HEK293 (cell line): Measurements from ENCODE around the gene MAMDC2.

ENCODE experiments used
- CTCF ChIA-PET: fragments of 350-600 bp; formaldehyde crosslinking; extraction: SDS; loops from one replicate; lab custom pipeline; 2021; ENCODE audit warnings: antibody characterized with exemption; lab: Yijun Ruan, JAX
- POLR2A ChIA-PET: fragments of 300-600 bp; formaldehyde crosslinking; extraction: SDS; loops from one replicate; lab custom pipeline; 2020; ENCODE audit warnings: antibody characterized with exemption, inconsistent platforms; lab: Yijun Ruan, JAX
- H3K27ac ChIP-seq: fragments of 200-500 bp; sonication (Bioruptor generic); 2 replicates; pipeline ENCODE4 v1.5.1; 2014; ENCODE audit warnings: low read depth, low read length, control low read depth, inconsistent platforms; ENCODE audit errors: extremely low read depth
- H3K36me3 ChIP-seq, 2 experiments: fragments of 200-500 bp in 1 of 2; sonication (Bioruptor generic) in 1 of 2; 1 replicate in 1 of 2; 2 replicates in 1 of 2; pipeline ENCODE4 v1.5.1; 2014 to 2017; ENCODE audit warnings: inconsistent platforms in 2 of 2, low read length in 2 of 2; ENCODE audit not compliant: control insufficient read depth in 2 of 2, insufficient read depth in 1 of 2
- H3K4me1 ChIP-seq: fragments of 200-500 bp; sonication (Bioruptor generic); 2 replicates; pipeline ENCODE4 v1.5.1; 2014; ENCODE audit warnings: mild to moderate bottlenecking, low read length, inconsistent platforms; ENCODE audit not compliant: control insufficient read depth, insufficient read depth
- H3K4me3 ChIP-seq: 2 replicates; pipeline ENCODE4 v1.5.1; 2011; ENCODE audit warnings: low read depth, mild to moderate bottlenecking, control low read depth, low read length, moderate library complexity
- H3K9me3 ChIP-seq: fragments of 200-500 bp; sonication (Bioruptor generic); 2 replicates; pipeline ENCODE4 v1.5.1; 2014; ENCODE audit warnings: low read depth, low read length, inconsistent platforms; ENCODE audit not compliant: control insufficient read depth, insufficient read depth
- HOXC10 ChIP-seq: sonication (generic); formaldehyde crosslinking; IDR thresholded peaks from 2 replicates; pipeline ENCODE4 v1.8.1; 2023; ENCODE audit warnings: mild to moderate bottlenecking, missing genetic modification reagents
- KLF9 ChIP-seq: fragments of 450-650 bp; formaldehyde crosslinking; IDR thresholded peaks from 2 replicates; pipeline ENCODE4 v1.5.1; 2016; ENCODE audit warnings: missing biosample characterization, missing genetic modification characterization, low read depth
- YY1 ChIP-seq: fragments of 450-650 bp; formaldehyde crosslinking; IDR thresholded peaks from 2 replicates; pipeline ENCODE4 v1.5.1; 2018; ENCODE audit warnings: missing biosample characterization, missing genetic modification characterization
- ZNF248 ChIP-seq: fragments of 450-650 bp; formaldehyde crosslinking; IDR thresholded peaks from 2 replicates; pipeline ENCODE4 v1.5.1; 2017; ENCODE audit warnings: missing biosample characterization, missing genetic modification characterization
- ZNF274 ChIP-seq, 2 experiments: fragments of 200-500 bp in 1 of 2; fragments of 450-650 bp in 1 of 2; sonication (Bioruptor generic) in 1 of 2; formaldehyde crosslinking in 1 of 2; IDR thresholded peaks; 2 replicates each; pipeline versions ENCODE4 v1.5.1 to v1.6.1; 2014 to 2016; ENCODE audit warnings: borderline replicate concordance in 1 of 2, inconsistent platforms in 1 of 2, low read length in 1 of 2, missing biosample characterization in 1 of 2, missing genetic modification characterization in 1 of 2
- ZNF555 ChIP-seq: fragments of 450-650 bp; formaldehyde crosslinking; conservative IDR thresholded peaks from 2 replicates; pipeline ENCODE4 v1.5.1; 2017; ENCODE audit warnings: missing biosample characterization, mild to moderate bottlenecking, missing genetic modification characterization, inconsistent platforms
- ZNF558 ChIP-seq: fragments of 450-650 bp; formaldehyde crosslinking; IDR thresholded peaks from 2 replicates; pipeline ENCODE4 v1.5.1; 2016; ENCODE audit warnings: missing biosample characterization, missing genetic modification characterization
- ZNF776 ChIP-seq: fragments of 450-650 bp; formaldehyde crosslinking; IDR thresholded peaks from 2 replicates; pipeline ENCODE4 v1.5.0; 2017; ENCODE audit warnings: missing biosample characterization, missing genetic modification characterization, borderline replicate concordance
- ZSCAN30 ChIP-seq: fragments of 450-650 bp; IDR thresholded peaks from 2 replicates; pipeline ENCODE4 v1.5.1; 2018; ENCODE audit warnings: missing biosample characterization, mild to moderate bottlenecking, missing genetic modification characterization, moderate library complexity
- TF ChIP-seq, protein P1 (sequence below): fragments of 450-650 bp; formaldehyde crosslinking; IDR thresholded peaks from 2 replicates; pipeline ENCODE4 v1.5.1; 2016; ENCODE audit warnings: missing biosample characterization, missing genetic modification characterization
- TF ChIP-seq, protein P2 (sequence below): fragments of 450-650 bp; formaldehyde crosslinking; IDR thresholded peaks from 2 replicates; pipeline ENCODE4 v1.5.0; 2017; ENCODE audit warnings: missing biosample characterization, missing genetic modification characterization, borderline replicate concordance
- TF ChIP-seq, protein P3 (sequence below): fragments of 450-650 bp; formaldehyde crosslinking; IDR thresholded peaks from 2 replicates; pipeline ENCODE4 v1.5.1; 2016; ENCODE audit warnings: missing biosample characterization, missing genetic modification characterization
- TF ChIP-seq, protein P4 (sequence below): fragments of 450-650 bp; formaldehyde crosslinking; IDR thresholded peaks from 2 replicates; pipeline ENCODE4 v1.5.1; 2017; ENCODE audit warnings: missing biosample characterization, missing genetic modification characterization
- TF ChIP-seq, protein P5 (sequence below): fragments of 450-650 bp; formaldehyde crosslinking; IDR thresholded peaks from 2 replicates; pipeline ENCODE4 v1.5.1; 2016; ENCODE audit warnings: missing biosample characterization, missing genetic modification characterization

Gene MAMDC2

DNA sequence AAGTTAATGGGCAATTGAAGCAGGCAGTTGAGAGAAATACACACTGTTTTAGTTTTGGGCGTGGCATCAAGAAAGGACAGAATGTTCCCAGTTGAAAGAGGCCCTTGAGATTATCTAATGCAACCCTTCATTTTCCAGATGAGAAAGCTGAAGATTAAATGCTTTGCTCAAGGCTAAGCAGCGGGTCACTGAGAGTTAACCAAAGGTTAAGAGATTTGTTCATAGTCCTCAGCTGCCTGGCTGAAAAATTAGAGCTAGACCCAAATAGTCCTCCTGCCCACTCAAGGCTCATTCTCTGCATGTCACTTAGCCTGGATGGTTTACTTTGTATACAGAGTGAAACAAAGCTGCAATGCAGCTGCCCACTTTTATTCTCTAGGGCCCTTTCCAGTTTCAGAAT lies 46.7 kb upstream of the MAMDC2 start:
- TF ChIP-seq, protein P1, sequence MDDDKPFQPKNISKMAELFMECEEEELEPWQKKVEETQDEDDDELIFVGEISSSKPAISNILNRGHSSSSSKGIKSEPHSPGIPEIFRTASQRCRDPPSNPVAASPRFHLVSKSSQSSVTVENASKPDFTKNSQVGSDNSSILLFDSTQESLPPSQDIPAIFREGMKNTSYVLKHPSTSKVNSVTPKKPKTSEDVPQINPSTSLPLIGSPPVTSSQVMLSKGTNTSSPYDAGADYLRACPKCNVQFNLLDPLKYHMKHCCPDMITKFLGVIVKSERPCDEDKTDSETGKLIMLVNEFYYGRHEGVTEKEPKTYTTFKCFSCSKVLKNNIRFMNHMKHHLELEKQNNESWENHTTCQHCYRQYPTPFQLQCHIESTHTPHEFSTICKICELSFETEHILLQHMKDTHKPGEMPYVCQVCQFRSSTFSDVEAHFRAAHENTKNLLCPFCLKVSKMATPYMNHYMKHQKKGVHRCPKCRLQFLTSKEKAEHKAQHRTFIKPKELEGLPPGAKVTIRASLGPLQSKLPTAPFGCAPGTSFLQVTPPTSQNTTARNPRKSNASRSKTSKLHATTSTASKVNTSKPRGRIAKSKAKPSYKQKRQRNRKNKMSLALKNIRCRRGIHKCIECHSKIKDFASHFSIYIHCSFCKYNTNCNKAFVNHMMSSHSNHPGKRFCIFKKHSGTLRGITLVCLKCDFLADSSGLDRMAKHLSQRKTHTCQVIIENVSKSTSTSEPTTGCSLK (tag by site-specific recombination): no peak
- POLR2A ChIA-PET: no interaction called here
- H3K36me3 ChIP-seq: no peaks in the 10 kb centered on the region
- H3K27ac ChIP-seq: no peak overlapping the region
- CTCF ChIA-PET: interaction anchor here (0.7 to 0.9 kb wide), 2 partner anchors 14 to 1625 kb away, joined by 3 to 4 read pairs; no protein-coding TSS in a partner anchor
- no peaks in the 10 kb centered on the region for H3K9me3 ChIP-seq
- no peaks in the 10 kb centered on the region for H3K4me1 ChIP-seq
- no peak overlapping the region for H3K4me3 ChIP-seq

DNA sequence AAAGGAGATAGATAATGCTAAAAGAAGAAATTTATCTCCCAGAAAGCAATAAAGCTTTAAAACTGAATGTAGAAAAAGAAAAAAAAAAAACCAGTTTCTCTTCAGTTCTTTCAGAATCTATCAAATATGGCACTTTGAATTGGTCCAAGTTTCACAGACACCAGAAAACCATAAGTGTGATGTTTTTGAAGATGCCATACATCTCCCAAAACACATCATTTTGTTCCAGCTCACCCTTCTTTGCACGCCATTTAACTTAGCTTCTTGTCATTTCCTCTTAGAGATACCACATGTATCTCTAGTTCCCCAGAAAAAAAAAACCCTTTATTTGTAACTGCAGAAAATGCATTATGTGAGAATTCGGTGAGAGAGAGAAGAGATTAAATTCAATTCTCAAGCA lies 46.1 kb upstream of the MAMDC2 start:
- no peaks in the 10 kb centered on the region for H3K9me3 ChIP-seq
- CTCF ChIA-PET: interaction anchor here (0.7 to 0.9 kb wide), 2 partner anchors 14 to 1625 kb away, joined by 3 to 4 read pairs; no protein-coding TSS in a partner anchor
- no peak overlapping the region for H3K27ac ChIP-seq
- no peaks in the 10 kb centered on the region for H3K4me1 ChIP-seq
- H3K4me3 ChIP-seq: no peak overlapping the region
- H3K36me3 ChIP-seq: no peaks in the 10 kb centered on the region
- POLR2A ChIA-PET: no interaction called here
- TF ChIP-seq ZNF558 (tag by site-specific recombination): no peak
- TF ChIP-seq, protein P2, sequence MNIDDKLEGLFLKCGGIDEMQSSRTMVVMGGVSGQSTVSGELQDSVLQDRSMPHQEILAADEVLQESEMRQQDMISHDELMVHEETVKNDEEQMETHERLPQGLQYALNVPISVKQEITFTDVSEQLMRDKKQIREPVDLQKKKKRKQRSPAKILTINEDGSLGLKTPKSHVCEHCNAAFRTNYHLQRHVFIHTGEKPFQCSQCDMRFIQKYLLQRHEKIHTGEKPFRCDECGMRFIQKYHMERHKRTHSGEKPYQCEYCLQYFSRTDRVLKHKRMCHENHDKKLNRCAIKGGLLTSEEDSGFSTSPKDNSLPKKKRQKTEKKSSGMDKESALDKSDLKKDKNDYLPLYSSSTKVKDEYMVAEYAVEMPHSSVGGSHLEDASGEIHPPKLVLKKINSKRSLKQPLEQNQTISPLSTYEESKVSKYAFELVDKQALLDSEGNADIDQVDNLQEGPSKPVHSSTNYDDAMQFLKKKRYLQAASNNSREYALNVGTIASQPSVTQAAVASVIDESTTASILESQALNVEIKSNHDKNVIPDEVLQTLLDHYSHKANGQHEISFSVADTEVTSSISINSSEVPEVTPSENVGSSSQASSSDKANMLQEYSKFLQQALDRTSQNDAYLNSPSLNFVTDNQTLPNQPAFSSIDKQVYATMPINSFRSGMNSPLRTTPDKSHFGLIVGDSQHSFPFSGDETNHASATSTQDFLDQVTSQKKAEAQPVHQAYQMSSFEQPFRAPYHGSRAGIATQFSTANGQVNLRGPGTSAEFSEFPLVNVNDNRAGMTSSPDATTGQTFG (tag by site-specific recombination): no peak
- no peak for TF ChIP-seq ZNF274 (IDR thresholded peaks at IDR 0.05; ENCODE audit: low read length)
- TF ChIP-seq ZNF274 (tag by site-specific recombination; IDR thresholded peaks at IDR 0.05; ENCODE audit: borderline replicate concordance): no peak
- TF ChIP-seq, protein P3, sequence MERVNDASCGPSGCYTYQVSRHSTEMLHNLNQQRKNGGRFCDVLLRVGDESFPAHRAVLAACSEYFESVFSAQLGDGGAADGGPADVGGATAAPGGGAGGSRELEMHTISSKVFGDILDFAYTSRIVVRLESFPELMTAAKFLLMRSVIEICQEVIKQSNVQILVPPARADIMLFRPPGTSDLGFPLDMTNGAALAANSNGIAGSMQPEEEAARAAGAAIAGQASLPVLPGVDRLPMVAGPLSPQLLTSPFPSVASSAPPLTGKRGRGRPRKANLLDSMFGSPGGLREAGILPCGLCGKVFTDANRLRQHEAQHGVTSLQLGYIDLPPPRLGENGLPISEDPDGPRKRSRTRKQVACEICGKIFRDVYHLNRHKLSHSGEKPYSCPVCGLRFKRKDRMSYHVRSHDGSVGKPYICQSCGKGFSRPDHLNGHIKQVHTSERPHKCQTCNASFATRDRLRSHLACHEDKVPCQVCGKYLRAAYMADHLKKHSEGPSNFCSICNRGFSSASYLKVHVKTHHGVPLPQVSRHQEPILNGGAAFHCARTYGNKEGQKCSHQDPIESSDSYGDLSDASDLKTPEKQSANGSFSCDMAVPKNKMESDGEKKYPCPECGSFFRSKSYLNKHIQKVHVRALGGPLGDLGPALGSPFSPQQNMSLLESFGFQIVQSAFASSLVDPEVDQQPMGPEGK (tag by site-specific recombination): no peak
- TF ChIP-seq ZSCAN30 (tag by site-specific recombination): no peak
- TF ChIP-seq YY1 (tag by site-specific recombination): no peak
- no peak for TF ChIP-seq ZNF555
- TF ChIP-seq, protein P4, sequence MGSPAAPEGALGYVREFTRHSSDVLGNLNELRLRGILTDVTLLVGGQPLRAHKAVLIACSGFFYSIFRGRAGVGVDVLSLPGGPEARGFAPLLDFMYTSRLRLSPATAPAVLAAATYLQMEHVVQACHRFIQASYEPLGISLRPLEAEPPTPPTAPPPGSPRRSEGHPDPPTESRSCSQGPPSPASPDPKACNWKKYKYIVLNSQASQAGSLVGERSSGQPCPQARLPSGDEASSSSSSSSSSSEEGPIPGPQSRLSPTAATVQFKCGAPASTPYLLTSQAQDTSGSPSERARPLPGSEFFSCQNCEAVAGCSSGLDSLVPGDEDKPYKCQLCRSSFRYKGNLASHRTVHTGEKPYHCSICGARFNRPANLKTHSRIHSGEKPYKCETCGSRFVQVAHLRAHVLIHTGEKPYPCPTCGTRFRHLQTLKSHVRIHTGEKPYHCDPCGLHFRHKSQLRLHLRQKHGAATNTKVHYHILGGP: no peak
- TF ChIP-seq KLF9: no peak
- TF ChIP-seq ZNF776: no peak
- TF ChIP-seq, protein P5, sequence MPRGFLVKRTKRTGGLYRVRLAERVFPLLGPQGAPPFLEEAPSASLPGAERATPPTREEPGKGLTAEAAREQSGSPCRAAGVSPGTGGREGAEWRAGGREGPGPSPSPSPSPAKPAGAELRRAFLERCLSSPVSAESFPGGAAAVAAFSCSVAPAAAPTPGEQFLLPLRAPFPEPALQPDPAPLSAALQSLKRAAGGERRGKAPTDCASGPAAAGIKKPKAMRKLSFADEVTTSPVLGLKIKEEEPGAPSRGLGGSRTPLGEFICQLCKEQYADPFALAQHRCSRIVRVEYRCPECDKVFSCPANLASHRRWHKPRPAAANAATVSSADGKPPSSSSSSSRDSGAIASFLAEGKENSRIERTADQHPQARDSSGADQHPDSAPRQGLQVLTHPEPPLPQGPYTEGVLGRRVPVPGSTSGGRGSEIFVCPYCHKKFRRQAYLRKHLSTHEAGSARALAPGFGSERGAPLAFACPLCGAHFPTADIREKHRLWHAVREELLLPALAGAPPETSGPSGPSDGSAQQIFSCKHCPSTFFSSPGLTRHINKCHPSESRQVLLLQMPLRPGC (tag by site-specific recombination): no peak
- TF ChIP-seq HOXC10 (CRISPR knock-in tag): no peak
- no peak for TF ChIP-seq ZNF248
